HG02970 (cell line): Measurements from ENCODE around the gene KCNN4.
"Not testable (repeated sequence)": the region's sequence is repeated elsewhere in the genome, so short reads cannot be mapped to it uniquely, and the experiment has no call there.

Source experiments
- ATAC-seq: cut with Tn5 transposase; IDR thresholded peaks from one replicate; pipeline ENCODE4 v1.9.1; 2021; ENCODE audit warnings: mild to moderate bottlenecking, moderate library complexity, moderate number of reproducible peaks; ENCODE audit not compliant: unreplicated experiment, low FRiP score

KCNN4 gene

DNA sequence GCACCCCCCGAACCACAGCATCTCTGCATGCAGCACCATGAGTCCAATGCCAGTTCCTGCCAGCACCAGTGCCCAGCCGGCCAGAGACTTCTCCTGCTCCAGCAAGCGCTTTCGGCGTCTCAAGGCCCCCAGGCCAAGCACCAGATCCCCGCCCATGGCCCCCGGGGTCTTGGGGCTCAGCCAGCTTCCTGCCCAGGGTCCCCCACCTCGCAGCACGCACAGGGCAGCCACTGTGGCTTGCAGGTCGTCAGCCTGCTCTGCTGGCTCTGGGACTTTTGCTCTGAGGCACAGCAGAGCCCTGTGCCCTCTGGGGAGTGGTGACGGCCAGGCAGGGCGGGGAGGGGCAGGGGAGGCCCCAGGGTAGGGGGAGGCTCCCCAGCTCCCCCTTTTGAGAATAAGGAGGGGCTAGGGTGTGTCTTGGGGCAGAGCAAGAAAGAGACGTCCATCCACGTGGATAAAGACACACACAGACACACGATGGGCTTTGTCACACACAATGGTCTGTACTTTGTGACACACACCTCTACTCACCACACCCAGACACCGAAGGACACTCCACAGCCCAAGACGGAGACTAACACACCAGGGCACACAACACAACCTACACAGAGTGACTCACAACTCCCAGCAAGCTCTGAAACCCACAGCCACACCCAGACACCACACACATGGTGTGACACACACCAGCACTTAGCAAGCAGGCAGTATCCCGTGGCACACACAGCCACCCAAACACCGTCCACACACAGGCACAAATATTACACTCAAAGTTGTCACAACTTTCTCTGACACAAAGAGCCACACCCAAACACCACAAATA is at the start of gene KCNN4:
KCNN4 (minus strand) TSS at position 268 of the 820 bp plus-strand sequence; CDS start at position 156, 112 bp downstream.
- no peak for ATAC-seq

DNA sequence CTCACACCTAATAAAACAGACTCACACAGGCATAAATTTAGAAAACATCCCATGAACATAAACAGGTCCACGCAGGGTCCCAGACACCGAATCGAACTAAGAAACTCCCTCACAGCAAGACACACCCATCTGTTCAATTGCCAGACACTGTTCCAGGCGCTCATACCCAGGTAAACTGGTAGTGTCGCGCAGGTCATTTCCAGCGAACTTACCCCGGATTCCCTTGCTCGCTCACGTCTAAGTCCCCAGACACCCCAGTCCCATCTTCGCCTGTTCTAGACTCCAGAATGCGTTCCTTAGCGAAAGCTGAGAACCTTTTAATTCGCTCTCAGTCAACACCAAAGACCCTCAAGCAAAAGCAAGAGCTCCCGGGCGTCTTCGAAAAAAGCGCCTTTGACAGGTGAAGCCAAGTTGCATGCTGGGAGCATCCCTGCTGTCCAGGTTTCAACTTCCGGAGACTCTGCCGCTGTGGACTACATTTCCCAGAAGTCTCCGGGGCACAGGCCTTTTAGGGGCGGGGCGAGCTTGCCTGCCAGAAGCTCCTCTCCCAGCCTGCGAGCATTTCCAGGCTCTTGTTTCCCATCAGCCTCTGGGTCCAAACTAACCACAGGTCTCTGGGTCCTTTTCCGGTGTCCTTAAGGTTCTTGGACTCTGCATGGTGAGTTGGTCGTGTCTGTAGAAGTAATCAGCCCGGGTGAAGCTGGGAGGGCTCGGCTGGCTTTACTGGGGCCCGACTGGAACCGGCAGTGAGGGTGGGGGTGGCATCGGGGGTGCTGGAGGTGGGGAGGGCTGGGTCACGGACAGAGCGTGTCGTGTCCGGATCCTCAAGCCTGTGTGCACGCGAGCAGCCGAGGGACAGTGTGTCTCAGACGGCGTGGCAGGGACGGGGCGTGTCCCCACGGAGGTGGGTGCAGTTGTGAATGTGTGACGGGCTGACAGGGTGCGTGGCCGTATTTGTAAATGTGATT is 46.3 kb upstream of the KCNN4 start, which contains the start of gene ZNF283:
ZNF283 (plus strand) TSS at position 535 of the 968 bp plus-strand sequence. CDS start 6,184 bp downstream, outside the sequence.
- peak; percentile 81 for ATAC-seq

GRCh38 chr19:43824572-43824971 is 43.8 kb upstream of the KCNN4 start:
- not testable (repeated sequence) for ATAC-seq

DNA sequence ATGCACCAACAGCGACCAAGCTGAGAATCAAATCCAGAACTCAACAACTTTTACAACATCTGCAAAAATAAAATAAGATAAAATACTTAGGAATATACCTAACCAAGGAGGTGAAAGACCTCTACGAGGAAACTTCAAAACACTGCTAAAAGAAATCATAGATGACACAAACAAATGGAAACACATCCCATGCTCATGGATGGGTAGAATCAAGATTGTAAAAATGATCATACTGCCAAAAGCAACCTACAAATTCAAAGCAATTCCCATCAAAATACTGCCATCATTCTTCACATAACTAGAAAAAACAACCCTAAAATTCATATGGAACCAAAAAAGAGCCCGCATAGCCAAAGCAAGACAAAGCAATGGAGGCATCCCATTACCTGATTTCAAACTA is 43.1 kb upstream of the KCNN4 start:
- ATAC-seq, result not testable (repeated sequence)

DNA sequence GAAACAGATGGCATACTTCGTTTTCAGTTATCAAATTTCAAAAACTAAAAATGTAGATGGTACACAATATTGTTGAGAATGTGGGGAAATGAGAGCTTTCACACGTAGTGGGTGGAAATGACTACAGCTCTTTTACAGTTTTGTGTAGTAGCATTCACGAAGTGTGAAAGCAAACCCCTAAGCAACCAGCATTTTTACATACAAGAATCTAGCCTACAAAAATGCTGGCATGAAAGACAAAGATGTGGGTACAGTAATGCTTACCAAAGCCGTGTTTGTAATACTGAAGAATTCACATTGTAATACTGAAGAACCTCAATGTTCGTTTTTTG is 40.1 kb upstream of the KCNN4 start:
- ATAC-seq, result no peak

DNA sequence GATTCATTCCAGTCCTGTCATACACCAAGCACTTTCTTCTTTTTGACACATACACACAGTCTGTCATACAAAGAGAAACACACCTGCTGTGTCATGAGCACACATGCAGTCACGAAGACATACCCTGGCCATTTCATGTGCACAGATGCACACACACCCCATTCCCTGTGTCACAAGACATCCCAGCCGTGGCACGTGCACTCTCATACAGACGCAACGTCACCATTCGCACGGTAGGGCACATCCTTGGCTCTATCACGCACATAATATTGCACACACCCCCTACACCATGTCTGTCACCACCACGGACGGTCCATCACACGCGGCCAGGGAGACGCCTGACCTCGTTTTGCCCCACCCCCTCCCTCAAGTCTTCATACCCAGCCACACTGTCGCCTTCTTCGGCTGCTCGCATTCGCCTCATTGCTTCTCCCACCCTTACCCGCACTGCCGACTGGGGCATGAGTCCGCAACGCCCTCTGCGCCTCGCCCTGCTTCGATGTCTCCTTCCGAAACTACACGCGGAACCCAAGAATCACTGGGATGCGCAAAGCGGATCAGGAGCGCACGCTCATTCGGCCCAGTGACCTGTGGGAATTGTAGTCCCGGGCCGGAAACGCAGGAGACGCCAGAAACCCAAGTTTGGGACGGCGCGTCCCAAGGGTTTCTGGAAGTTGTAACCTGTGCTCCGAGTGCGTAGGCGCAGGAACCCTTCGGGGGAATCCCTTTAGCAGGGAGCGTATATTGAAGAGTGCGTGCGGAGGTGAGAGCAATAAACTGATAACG is 39.5 kb upstream of the KCNN4 start:
- ATAC-seq, result no peak

GRCh38 chr19:43818500-43818899 is 37.7 kb upstream of the KCNN4 start:
- ATAC-seq, result no peak

DNA sequence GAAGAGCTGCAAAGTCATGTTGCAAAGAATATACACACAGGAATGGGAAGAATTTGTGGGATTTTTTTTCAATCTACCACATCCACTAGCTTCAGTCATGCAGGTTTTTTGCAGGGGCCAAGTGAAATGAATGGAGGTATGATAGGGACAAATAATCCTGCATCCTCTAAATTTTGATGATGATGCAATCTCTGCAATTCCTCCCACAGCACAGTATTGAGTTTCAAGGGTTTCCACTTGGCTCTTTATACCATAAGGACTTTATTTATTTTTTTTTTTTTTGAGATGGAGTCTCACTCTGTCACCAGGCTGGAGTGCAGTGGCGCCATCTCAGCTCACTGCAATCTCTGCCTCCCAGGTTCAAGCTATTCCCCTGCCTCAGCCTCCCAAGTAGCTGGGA is 36.7 kb upstream of the KCNN4 start:
- not testable (repeated sequence) for ATAC-seq

- no peak for ATAC-seq
Measured at GRCh38 chr19:43814663-43815352, 34.0 kb upstream of the KCNN4 start.

GRCh38 chr19:43812688-43813087 is 31.9 kb upstream of the KCNN4 start:
- no peak for ATAC-seq

- no peak for ATAC-seq
Measured at GRCh38 chr19:43812259-43812658, 31.5 kb upstream of the KCNN4 start.

- ATAC-seq, result no peak
Measured at GRCh38 chr19:43811837-43812236, 31.1 kb upstream of the KCNN4 start.

DNA sequence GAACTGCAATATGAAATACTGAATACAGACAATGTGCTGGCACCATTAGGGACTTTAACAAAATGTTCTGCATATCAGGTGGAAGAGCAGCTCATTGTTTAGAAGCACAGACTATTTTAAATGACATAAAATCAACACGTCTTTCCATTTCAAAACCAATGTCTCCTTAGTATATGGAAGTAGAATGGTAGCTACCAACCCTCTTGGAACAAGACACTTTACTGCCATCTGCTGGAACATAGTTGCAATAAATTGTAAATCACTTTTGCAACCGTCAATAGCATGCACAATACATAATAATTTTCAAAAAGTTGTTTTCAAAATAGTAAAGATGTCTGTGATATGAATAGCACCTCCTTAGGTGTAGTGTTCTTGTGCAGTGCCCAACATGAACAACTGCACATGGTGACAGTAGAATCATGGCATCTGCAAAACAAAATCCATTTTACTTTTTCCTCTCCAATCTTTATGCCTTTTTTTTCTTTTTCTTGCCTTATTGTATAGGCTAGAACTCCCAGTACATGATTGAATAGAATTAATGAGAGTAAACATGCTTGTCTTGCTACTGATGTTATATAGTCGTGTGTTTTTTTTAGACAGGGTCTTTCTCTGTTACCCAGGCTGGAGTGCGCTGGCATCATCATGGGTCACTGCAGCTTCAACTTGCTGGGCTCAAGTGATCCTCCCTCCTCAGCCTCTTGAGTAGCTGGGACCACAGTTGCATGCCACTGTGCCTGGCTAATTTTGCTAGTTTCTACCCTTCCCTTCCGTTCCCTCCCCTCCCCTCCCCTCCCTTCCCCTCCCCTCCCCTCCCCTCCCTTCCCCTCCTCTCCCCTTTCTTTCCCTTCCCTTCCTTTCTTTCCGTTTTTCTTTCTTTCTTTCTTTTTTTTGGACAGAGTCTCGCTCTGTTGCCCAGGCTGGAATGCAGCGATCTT is 29.3 kb upstream of the KCNN4 start:
- ATAC-seq, result no peak

DNA sequence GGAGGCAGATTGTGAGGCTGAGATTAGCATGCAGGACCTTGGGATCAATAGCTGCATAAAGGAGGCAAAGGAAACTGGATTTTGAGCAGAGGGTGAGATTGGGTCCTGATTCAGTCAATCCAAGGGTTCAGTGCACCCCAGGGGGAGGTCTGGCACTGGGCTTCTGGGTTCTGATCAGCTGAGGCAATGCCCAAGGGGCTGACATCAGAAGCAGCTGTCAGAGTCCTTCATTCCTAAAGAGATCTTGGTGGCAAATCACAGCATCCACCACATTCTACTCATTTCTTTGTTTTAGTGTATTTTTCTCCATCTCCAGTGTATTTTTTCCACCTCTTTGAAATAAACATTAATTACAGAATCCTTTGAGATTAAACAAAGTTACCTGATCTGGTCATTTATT is 26.9 kb upstream of the KCNN4 start:
- ATAC-seq, result no peak

GRCh38 chr19:43806848-43807247 is 26.1 kb upstream of the KCNN4 start:
- ATAC-seq, result no peak

DNA sequence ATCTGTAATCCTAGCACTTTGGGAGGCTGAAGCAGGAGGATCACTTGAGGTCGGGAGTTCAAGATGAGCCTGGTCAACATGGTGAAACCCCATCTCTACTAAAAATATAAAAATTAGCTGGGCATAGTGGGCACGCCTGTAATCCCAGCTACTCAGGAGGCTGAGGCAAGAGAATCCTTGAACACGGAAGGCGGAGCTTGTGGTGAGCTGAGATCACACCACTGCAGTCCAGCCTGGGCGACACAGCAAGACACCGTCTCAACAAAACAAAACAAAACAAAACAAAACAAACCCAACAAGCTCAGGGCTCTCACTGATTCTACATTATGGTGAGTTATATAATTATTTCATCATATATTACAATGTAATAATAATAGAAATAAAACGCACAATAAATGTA is 25.6 kb upstream of the KCNN4 start:
- not testable (repeated sequence) for ATAC-seq

GRCh38 chr19:43804432-43804831 is 23.7 kb upstream of the KCNN4 start:
- ATAC-seq, result no peak

GRCh38 chr19:43802216-43802951 is 21.6 kb upstream of the KCNN4 start, which contains the start of gene LYPD5:
Gene LYPD5, minus strand, starts transcription at chr19:43802447. Its CDS starts 67 bp downstream, at chr19:43802380.
- ATAC-seq, result no peak
